OCI-LY7 (cell line): ENCODE data around the gene BTBD9. TPM values are rescaled to one million over a fixed set of nuclear protein-coding genes. Genes with fewer than 3 reads are reported as not detected.

Experiments
- BruUV-seq: library from RNA; stranded (reverse); fragments of 400-500 nt; replicated peaks from 2 replicates; lab custom pipeline; 2021; lab: Mats Ljungman, UMichigan
- CTCF ChIA-PET: fragments of 300-600 bp; sonication (Branson Sonifier 250); formaldehyde crosslinking; loops from one replicate; lab custom pipeline; 2022; ENCODE audit warnings: antibody characterized with exemption; ENCODE audit not compliant: unreplicated experiment; lab: Charles Lee
- POLR2A ChIA-PET: fragments of 300-600 bp; sonication (Branson Sonifier 250); formaldehyde crosslinking; loops from one replicate; lab custom pipeline; 2022; ENCODE audit warnings: antibody characterized with exemption; lab: Charles Lee
- DNase-seq: peaks from one replicate; pipeline ENCODE4 v3.0.0-alpha.2; 2015; ENCODE audit warnings: low spot score
- H2AFZ ChIP-seq: fragments of 200-600 bp; sonication (generic), shearing (Covaris generic); 2 replicates; pipeline ENCODE4 v1.6.1; 2014; ENCODE audit warnings: mild to moderate bottlenecking, antibody characterized with exemption, low read length, moderate library complexity
- H3K27ac ChIP-seq: fragments of 200-600 bp; sonication (generic); 2 replicates; pipeline ENCODE4 v1.5.1; 2014; ENCODE audit warnings: mixed run types, low read depth, mild to moderate bottlenecking, moderate library complexity, low read length, inconsistent platforms; ENCODE audit not compliant: poor library complexity, severe bottlenecking
- H3K36me3 ChIP-seq: fragments of 200-600 bp; sonication (generic); 2 replicates; pipeline ENCODE4 v1.6.1; 2014; ENCODE audit warnings: mild to moderate bottlenecking, antibody characterized with exemption, low read length, moderate library complexity, mixed read lengths; ENCODE audit not compliant: insufficient read depth
- H3K4me1 ChIP-seq: fragments of 200-600 bp; sonication (generic); 2 replicates; pipeline ENCODE4 v1.5.1; 2014; ENCODE audit warnings: mild to moderate bottlenecking, low read length; ENCODE audit not compliant: insufficient read depth, poor library complexity, severe bottlenecking
- H3K4me2 ChIP-seq: fragments of 200-600 bp; sonication (generic); 2 replicates; pipeline ENCODE4 v1.6.1; 2014; ENCODE audit warnings: mild to moderate bottlenecking, low read length
- H3K4me3 ChIP-seq: fragments of 200-600 bp; sonication (generic); 2 replicates; pipeline ENCODE4 v1.5.1; 2014; ENCODE audit warnings: mild to moderate bottlenecking, low read depth, low read length; ENCODE audit not compliant: poor library complexity, severe bottlenecking
- H3K79me2 ChIP-seq: fragments of 200-600 bp; sonication (generic); 2 replicates; pipeline ENCODE4 v1.6.1; 2016; ENCODE audit warnings: low read depth, mild to moderate bottlenecking, low read length, moderate library complexity, mixed read lengths; ENCODE audit not compliant: insufficient read depth
- H3K9me2 ChIP-seq: fragments of 200-600 bp; sonication (generic); 2 replicates; pipeline ENCODE4 v1.6.1; 2016; ENCODE audit warnings: mild to moderate bottlenecking, low read length, mixed read lengths; ENCODE audit not compliant: insufficient read depth
- H3K9me3 ChIP-seq: fragments of 200-600 bp; sonication (generic); 2 replicates; pipeline ENCODE4 v1.6.1; 2014; ENCODE audit warnings: mild to moderate bottlenecking, mixed run types, low read length, mixed read lengths
- H4K20me1 ChIP-seq: fragments of 200-600 bp; sonication (generic); 2 replicates; pipeline ENCODE4 v1.6.1; 2014; ENCODE audit warnings: mild to moderate bottlenecking, antibody characterized with exemption, low read length, moderate library complexity, mixed read lengths; ENCODE audit not compliant: insufficient read depth
- CTCF ChIP-seq: fragments of 200-600 bp; sonication (generic); conservative IDR thresholded peaks from 2 replicates; pipeline ENCODE4 v1.5.1; 2014; ENCODE audit warnings: mild to moderate bottlenecking, antibody characterized with exemption, low read length, moderate library complexity, mixed read lengths
- EZH2phosphoT487 ChIP-seq: fragments of 200-600 bp; sonication (generic); IDR thresholded peaks from 2 replicates; pipeline ENCODE4 v1.6.1; 2018; ENCODE audit warnings: low read depth, borderline replicate concordance, mild to moderate bottlenecking, mixed run types, antibody characterized with exemption, low read length, moderate library complexity, mixed read lengths
- intact Hi-C: fragments of 100-400 bp; cut with micrococcal nuclease; formaldehyde crosslinking; loops from one replicate; pipeline ENCODE4 v1.10.0; 2022; ENCODE audit not compliant: unreplicated experiment
- total RNA-seq, 2 experiments: library from RNA; depleted of rRNA in 1 of 2; stranded (reverse); fragments of >200 nt in 1 of 2; shearing (Covaris generic) in 1 of 2; gene quantifications; 2 replicates each; pipeline ENCODE4 v1.2.3, GENCODE V29; 2014 to 2022

Gene BTBD9
- total RNA-seq, 2 experiments from 2014 or later = 5.9 to 7.3 TPM

DNA sequence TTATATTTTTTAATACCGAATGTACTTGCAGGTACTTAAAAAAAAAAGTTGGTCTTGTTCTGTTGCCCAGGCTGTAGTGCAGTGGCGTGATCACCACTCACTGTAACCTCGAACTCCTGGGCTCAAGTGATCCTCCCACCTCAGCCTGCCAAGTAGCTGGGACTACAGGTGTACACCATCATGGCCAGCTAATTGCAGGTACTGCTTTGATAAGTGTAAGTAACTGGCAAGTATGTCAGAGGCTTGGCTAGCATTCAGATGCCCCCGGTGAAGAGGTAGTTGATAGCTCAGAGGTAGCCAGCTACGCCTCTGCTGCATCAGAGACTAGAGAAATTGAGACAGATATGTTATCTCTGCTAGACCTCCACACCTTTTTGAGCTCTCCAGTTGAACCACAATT is 40.5 kb downstream of the BTBD9 start:
- no peak overlapping the region for H2AFZ ChIP-seq
- BruUV-seq = no TSS peak

GRCh38 chr6:38593998-38594665 is 45.6 kb downstream of the BTBD9 start:
- no peak overlapping the region for H2AFZ ChIP-seq

More for the DNA sequence above, 40.5 kb downstream of the BTBD9 start:
- H4K20me1 ChIP-seq = no peaks in the 10 kb centered on the region
- H3K4me2 ChIP-seq = no peak overlapping the region
- CTCF ChIA-PET = no interaction called here
- no peak for DNase-seq
- H3K9me2 ChIP-seq = no peaks in the 10 kb centered on the region
- intact Hi-C loops = no loop called here
- POLR2A ChIA-PET = interaction anchor here (0.6 to 2.1 kb wide), 5 partner anchors 11 to 292 kb away, joined by 3 to 6 read pairs (median 3); no protein-coding TSS in a partner anchor
- H3K27ac ChIP-seq = no peak overlapping the region
- H3K9me3 ChIP-seq = no peaks in the 10 kb centered on the region
- TF ChIP-seq CTCF (no peak), EZH2phosphoT487 (no peak)
- H3K4me1 ChIP-seq = no peaks in the 10 kb centered on the region
- no peak overlapping the region for H3K4me3 ChIP-seq
- no peaks in the 10 kb centered on the region for H3K36me3 ChIP-seq
- H3K79me2 ChIP-seq = no peaks in the 10 kb centered on the region

More at GRCh38 chr6:38593998-38594665, 45.6 kb downstream of the BTBD9 start:
- DNase-seq = no peak
- Histone ChIP-seq H3K27ac (no peak overlapping the region), H3K36me3 (no peaks in the 10 kb centered on the region), H4K20me1 (no peaks in the 10 kb centered on the region), H3K4me2 (no peak overlapping the region), H3K79me2 (no peaks in the 10 kb centered on the region), H3K9me2 (no peaks in the 10 kb centered on the region), H3K9me3 (no peaks in the 10 kb centered on the region), H3K4me1 (no peaks in the 10 kb centered on the region), H3K4me3 (no peak overlapping the region)
- TF ChIP-seq EZH2phosphoT487 (no peak), CTCF (no peak)
- POLR2A ChIA-PET = no interaction called here
- intact Hi-C loops = no loop called here
- CTCF ChIA-PET = no interaction called here
- BruUV-seq = no TSS peak
